HepG2 (cell line): ENCODE results near the gene PIP5K1C. TPM values are rescaled to one million over a fixed set of nuclear protein-coding genes. Genes with fewer than 3 reads are reported as not detected.
A peak's percentile ranks its signal among the peaks of the same experiment; 100 is the strongest.

Experiments used
- ARNT ChIP-seq: fragments of 450-650 bp; IDR thresholded peaks from 2 replicates; pipeline ENCODE4 v1.6.1; 2017
- CCAR2 ChIP-seq: fragments of 200-400 bp; formaldehyde crosslinking; optimal IDR thresholded peaks from 2 replicates; pipeline ENCODE3; 2018; ENCODE audit warnings: low read depth, mild to moderate bottlenecking, low read length, moderate library complexity
- CENPX ChIP-seq: sonication (generic); formaldehyde crosslinking; IDR thresholded peaks from 2 replicates; pipeline ENCODE4 v1.9.0; 2021; ENCODE audit warnings: mild to moderate bottlenecking, missing genetic modification reagents, moderate library complexity
- CREBL2 ChIP-seq: sonication (generic); formaldehyde crosslinking; IDR thresholded peaks from 2 replicates; pipeline ENCODE4 v1.8.1; 2023; ENCODE audit warnings: missing genetic modification reagents, mild to moderate bottlenecking, borderline replicate concordance
- DBP ChIP-seq: sonication (generic); formaldehyde crosslinking; IDR thresholded peaks from 2 replicates; pipeline ENCODE4 v1.4.0; 2020; ENCODE audit warnings: missing genetic modification reagents; ENCODE audit errors: not compliant biosample characterization
- GZF1 ChIP-seq: sonication (generic); formaldehyde crosslinking; IDR thresholded peaks from 2 replicates; pipeline ENCODE4 v1.5.1; 2020; ENCODE audit warnings: mild to moderate bottlenecking, missing genetic modification reagents
- HOXA5 ChIP-seq: sonication (generic); formaldehyde crosslinking; IDR thresholded peaks from 2 replicates; pipeline ENCODE4 v1.4.0; 2020; ENCODE audit warnings: missing genetic modification reagents
- JUNB ChIP-seq: sonication (generic); formaldehyde crosslinking; IDR thresholded peaks from 2 replicates; pipeline ENCODE4 v1.8.0; 2022; ENCODE audit warnings: missing genetic modification reagents, mild to moderate bottlenecking, borderline replicate concordance
- KAT7 ChIP-seq: IDR thresholded peaks from 2 replicates; pipeline ENCODE4 v1.6.1; 2018; ENCODE audit warnings: borderline replicate concordance, missing compliant biosample characterization
- MZF1 ChIP-seq: sonication (generic); formaldehyde crosslinking; IDR thresholded peaks from 2 replicates; pipeline ENCODE4 v1.8.1; 2023; ENCODE audit warnings: mild to moderate bottlenecking, missing genetic modification reagents, borderline replicate concordance
- NR2F1 ChIP-seq, 2 experiments: fragments of 450-650 bp in 1 of 2; formaldehyde crosslinking in 1 of 2; IDR thresholded peaks; 2 replicates each; pipeline versions ENCODE4 v1.5.0 to v1.6.1; 2016 to 2020; ENCODE audit warnings: mild to moderate bottlenecking in 1 of 2, missing compliant biosample characterization in 1 of 2, missing genetic modification reagents in 1 of 2, moderate library complexity in 1 of 2
- TBX2 ChIP-seq: sonication (generic); formaldehyde crosslinking; IDR thresholded peaks from 2 replicates; pipeline ENCODE4 v1.5.0; 2020; ENCODE audit warnings: missing genetic modification reagents, mild to moderate bottlenecking, borderline replicate concordance
- ZFP1 ChIP-seq: IDR thresholded peaks from 2 replicates; pipeline ENCODE4 v1.6.1; 2016
- ZKSCAN8 ChIP-seq: IDR thresholded peaks from 2 replicates; pipeline ENCODE4 v1.6.1; 2016; ENCODE audit warnings: borderline replicate concordance, missing genetic modification reagents, missing compliant biosample characterization
- ZNF160 ChIP-seq: sonication (generic); formaldehyde crosslinking; IDR thresholded peaks from 2 replicates; pipeline ENCODE4 v1.8.0; 2022; ENCODE audit warnings: mild to moderate bottlenecking, inconsistent platforms, missing genetic modification reagents
- ZNF660 ChIP-seq: sonication (generic); formaldehyde crosslinking; IDR thresholded peaks from 2 replicates; pipeline ENCODE4 v1.5.1; 2020; ENCODE audit warnings: mild to moderate bottlenecking, low read depth, missing genetic modification reagents, borderline replicate concordance
- ZSCAN25 ChIP-seq: sonication (generic); formaldehyde crosslinking; IDR thresholded peaks from 2 replicates; pipeline ENCODE4 v1.8.0; 2022; ENCODE audit warnings: mild to moderate bottlenecking, missing genetic modification reagents
- polyA plus RNA-seq, 8 experiments: library from polyadenylated mRNA; depleted of rRNA in 3 of 8; stranded (reverse) in 7 of 8; unstranded in 1 of 8; fragments of >200 nt; fragmentation: Illumina TruSeq in 4 of 8; extraction: Trizol in 4 of 8; gene quantifications; 2 replicates each; pipeline versions ENCODE4 v1.2.1 to v1.2.3, GENCODE V29; 2011 to 2016; ENCODE audit warnings: low read depth in 4 of 8, missing spikeins in 1 of 8, mixed read lengths in 1 of 8; ENCODE audit not compliant: insufficient read depth in 1 of 8
- total RNA-seq, 5 experiments: library from RNA; depleted of rRNA; stranded (reverse); fragments of >200 nt; fragmentation: Illumina TruSeq; extraction: Trizol; gene quantifications; 2 replicates each; pipeline ENCODE4 v1.2.3, GENCODE V29; 2016; ENCODE audit warnings: low read depth in 1 of 5
- TF ChIP-seq, protein P1 (sequence below): sonication (generic); formaldehyde crosslinking; conservative IDR thresholded peaks from 2 replicates; pipeline ENCODE4 v1.4.0; 2020; ENCODE audit warnings: mild to moderate bottlenecking, missing genetic modification reagents, moderate library complexity
- TF ChIP-seq, protein P2 (sequence below): sonication (generic); formaldehyde crosslinking; IDR thresholded peaks from 2 replicates; pipeline ENCODE4 v1.9.0; 2022; ENCODE audit warnings: missing genetic modification reagents, mild to moderate bottlenecking, borderline replicate concordance
- TF ChIP-seq, protein P3 (sequence below): sonication (generic); formaldehyde crosslinking; IDR thresholded peaks from 2 replicates; pipeline ENCODE4 v1.4.0; 2020; ENCODE audit warnings: missing genetic modification reagents

Gene PIP5K1C
- total and polyA plus RNA-seq, 2 of the 13 experiments (the other 11 are each of a cell fraction or from before 2014, with no cell fraction given): 3.6 to 4.3 TPM

DNA sequence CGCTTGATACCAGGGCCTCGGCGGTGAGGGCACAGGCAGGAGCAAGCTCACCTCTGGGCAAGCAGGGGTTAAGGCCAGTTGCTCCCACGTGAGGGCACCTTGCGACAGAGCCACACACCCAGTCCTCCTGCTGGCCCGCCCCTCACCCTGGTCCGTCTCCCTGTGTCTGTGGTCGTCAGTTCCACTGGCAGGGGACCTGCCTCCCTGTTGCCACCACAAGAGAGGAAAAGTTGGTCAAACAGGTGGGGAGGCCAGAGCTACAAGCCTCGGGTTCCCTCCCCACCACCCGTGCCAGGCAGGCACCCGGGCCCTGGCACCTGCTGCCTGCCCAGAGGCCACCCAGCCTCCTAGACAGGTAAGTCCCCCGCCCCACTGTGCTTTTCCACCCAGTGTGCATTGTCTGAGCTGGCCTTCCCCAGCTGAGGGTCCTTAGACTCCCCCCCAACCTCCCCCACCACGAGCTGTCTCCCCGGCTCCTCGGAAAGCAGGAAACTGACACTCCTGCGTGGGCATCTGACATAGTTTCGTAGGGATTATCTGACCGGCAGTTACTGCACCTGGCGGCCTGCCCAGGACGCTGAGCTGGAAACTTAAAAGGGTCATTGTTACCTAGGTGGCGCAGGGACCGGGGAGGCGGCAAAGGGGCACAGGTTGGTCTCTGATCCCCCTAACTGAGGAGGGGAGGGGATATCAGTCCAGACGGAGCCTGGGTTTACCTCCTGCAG, 8.1 kb upstream of the PIP5K1C start, which contains the start of gene TJP3 (continued):
- no peak for TF ChIP-seq GZF1
- no peak for TF ChIP-seq CENPX (CRISPR knock-in tag)
- TF ChIP-seq HOXA5 (CRISPR knock-in tag): no peak
- 0 out of 2 replicates have a peak, but pooled peaks have one; percentile 8 for TF ChIP-seq ZNF160 (CRISPR knock-in tag)
- no peak for TF ChIP-seq JUNB
- TF ChIP-seq, protein P1, sequence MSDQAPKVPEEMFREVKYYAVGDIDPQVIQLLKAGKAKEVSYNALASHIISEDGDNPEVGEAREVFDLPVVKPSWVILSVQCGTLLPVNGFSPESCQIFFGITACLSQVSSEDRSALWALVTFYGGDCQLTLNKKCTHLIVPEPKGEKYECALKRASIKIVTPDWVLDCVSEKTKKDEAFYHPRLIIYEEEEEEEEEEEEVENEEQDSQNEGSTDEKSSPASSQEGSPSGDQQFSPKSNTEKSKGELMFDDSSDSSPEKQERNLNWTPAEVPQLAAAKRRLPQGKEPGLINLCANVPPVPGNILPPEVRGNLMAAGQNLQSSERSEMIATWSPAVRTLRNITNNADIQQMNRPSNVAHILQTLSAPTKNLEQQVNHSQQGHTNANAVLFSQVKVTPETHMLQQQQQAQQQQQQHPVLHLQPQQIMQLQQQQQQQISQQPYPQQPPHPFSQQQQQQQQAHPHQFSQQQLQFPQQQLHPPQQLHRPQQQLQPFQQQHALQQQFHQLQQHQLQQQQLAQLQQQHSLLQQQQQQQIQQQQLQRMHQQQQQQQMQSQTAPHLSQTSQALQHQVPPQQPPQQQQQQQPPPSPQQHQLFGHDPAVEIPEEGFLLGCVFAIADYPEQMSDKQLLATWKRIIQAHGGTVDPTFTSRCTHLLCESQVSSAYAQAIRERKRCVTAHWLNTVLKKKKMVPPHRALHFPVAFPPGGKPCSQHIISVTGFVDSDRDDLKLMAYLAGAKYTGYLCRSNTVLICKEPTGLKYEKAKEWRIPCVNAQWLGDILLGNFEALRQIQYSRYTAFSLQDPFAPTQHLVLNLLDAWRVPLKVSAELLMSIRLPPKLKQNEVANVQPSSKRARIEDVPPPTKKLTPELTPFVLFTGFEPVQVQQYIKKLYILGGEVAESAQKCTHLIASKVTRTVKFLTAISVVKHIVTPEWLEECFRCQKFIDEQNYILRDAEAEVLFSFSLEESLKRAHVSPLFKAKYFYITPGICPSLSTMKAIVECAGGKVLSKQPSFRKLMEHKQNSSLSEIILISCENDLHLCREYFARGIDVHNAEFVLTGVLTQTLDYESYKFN (CRISPR knock-in tag): peak; percentile 77
- TF ChIP-seq NR2F1 (CRISPR knock-in tag; IDR thresholded peaks at IDR 0.05): no peak
- TF ChIP-seq, protein P2, sequence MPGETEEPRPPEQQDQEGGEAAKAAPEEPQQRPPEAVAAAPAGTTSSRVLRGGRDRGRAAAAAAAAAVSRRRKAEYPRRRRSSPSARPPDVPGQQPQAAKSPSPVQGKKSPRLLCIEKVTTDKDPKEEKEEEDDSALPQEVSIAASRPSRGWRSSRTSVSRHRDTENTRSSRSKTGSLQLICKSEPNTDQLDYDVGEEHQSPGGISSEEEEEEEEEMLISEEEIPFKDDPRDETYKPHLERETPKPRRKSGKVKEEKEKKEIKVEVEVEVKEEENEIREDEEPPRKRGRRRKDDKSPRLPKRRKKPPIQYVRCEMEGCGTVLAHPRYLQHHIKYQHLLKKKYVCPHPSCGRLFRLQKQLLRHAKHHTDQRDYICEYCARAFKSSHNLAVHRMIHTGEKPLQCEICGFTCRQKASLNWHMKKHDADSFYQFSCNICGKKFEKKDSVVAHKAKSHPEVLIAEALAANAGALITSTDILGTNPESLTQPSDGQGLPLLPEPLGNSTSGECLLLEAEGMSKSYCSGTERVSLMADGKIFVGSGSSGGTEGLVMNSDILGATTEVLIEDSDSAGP (CRISPR knock-in tag): peak; percentile 91
- TF ChIP-seq ZSCAN25: no peak
- no peak for TF ChIP-seq DBP (CRISPR knock-in tag)
- TF ChIP-seq KAT7: no peak; the same call in 1 of the 2 replicates
- TF ChIP-seq ZKSCAN8 (CRISPR knock-in tag): peak; percentile 61; the same call in 1 of the 2 replicates
- no peak for TF ChIP-seq ZNF660 (CRISPR knock-in tag)
- no peak for TF ChIP-seq CCAR2
- no peak for TF ChIP-seq ZFP1 (CRISPR knock-in tag)
- TF ChIP-seq, protein P3, sequence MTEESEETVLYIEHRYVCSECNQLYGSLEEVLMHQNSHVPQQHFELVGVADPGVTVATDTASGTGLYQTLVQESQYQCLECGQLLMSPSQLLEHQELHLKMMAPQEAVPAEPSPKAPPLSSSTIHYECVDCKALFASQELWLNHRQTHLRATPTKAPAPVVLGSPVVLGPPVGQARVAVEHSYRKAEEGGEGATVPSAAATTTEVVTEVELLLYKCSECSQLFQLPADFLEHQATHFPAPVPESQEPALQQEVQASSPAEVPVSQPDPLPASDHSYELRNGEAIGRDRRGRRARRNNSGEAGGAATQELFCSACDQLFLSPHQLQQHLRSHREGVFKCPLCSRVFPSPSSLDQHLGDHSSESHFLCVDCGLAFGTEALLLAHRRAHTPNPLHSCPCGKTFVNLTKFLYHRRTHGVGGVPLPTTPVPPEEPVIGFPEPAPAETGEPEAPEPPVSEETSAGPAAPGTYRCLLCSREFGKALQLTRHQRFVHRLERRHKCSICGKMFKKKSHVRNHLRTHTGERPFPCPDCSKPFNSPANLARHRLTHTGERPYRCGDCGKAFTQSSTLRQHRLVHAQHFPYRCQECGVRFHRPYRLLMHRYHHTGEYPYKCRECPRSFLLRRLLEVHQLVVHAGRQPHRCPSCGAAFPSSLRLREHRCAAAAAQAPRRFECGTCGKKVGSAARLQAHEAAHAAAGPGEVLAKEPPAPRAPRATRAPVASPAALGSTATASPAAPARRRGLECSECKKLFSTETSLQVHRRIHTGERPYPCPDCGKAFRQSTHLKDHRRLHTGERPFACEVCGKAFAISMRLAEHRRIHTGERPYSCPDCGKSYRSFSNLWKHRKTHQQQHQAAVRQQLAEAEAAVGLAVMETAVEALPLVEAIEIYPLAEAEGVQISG: peak; percentile 61
- no peak for TF ChIP-seq CREBL2
- no peak for TF ChIP-seq ARNT
- no peak for TF ChIP-seq MZF1 (CRISPR knock-in tag)
- TF ChIP-seq TBX2: peak; percentile 75; the same call in 1 of the 2 replicates
